HCT116 (cell line): ENCODE results near the gene C21orf91. TPM values are rescaled to one million over a fixed set of nuclear protein-coding genes. Genes with fewer than 3 reads are reported as not detected.
A peak's percentile ranks its signal among the peaks of the same experiment; 100 is the strongest.

Experiments used
- ATAC-seq: fragments of 200-7000 bp; cut with Tn5 transposase; 2 replicates; pipeline ENCODE4 v1.9.1; 2020; ENCODE audit warnings: mild to moderate bottlenecking, moderate library complexity
- BruUV-seq: library from RNA; stranded (reverse); fragments of 400-500 nt; replicated peaks from 2 replicates; lab custom pipeline; 2021; lab: Mats Ljungman, UMichigan
- CTCF ChIA-PET: fragments of 300-600 bp; sonication (Branson Sonifier 250); formaldehyde crosslinking; loops from one replicate; lab custom pipeline; 2021; ENCODE audit warnings: antibody characterized with exemption; lab: Charles Lee
- POLR2A ChIA-PET: fragments of 300-600, 350-600 bp; sonication (Branson Sonifier 250); formaldehyde crosslinking; loops from one replicate; lab custom pipeline; 2021; ENCODE audit warnings: antibody characterized with exemption; lab: Charles Lee
- RAD21 ChIA-PET, 2 experiments: fragments of 300-600 bp; sonication (Branson Sonifier 250); formaldehyde crosslinking; loops; one replicate each; lab custom pipeline; 2023; ENCODE audit warnings: low total read pairs in 2 of 2; ENCODE audit not compliant: uncharacterized antibody in 2 of 2, unreplicated experiment in 2 of 2, low non-redundant PET in 1 of 2; lab: Charles Lee
- DNase-seq: peaks from one replicate; pipeline ENCODE4 v3.0.0-alpha.2; 2010; ENCODE audit warnings: low read depth, low spot score
- H2AFZ ChIP-seq: fragments of 200-600 bp; shearing (Covaris generic), sonication (generic); 2 replicates; pipeline ENCODE4 v1.6.1; 2017; ENCODE audit warnings: low read depth, mixed run types, mixed read lengths, antibody characterized with exemption, low read length; ENCODE audit not compliant: poor library complexity, severe bottlenecking
- H3K27ac ChIP-seq: 2 replicates; pipeline ENCODE4 v1.5.1; 2012; ENCODE audit warnings: low read depth, low read length
- H3K27me3 ChIP-seq: fragments of 200-600 bp; sonication (generic); 2 replicates; pipeline ENCODE4 v1.6.1; 2016; ENCODE audit warnings: mixed run types, low read length, mixed read lengths; ENCODE audit not compliant: insufficient read depth
- H3K36me3 ChIP-seq, 2 experiments: fragments of 200-500 bp in 1 of 2; fragments of 200-600 bp in 1 of 2; sonication (Bioruptor generic) in 1 of 2; sonication (generic) in 1 of 2; 2 replicates each; pipeline versions ENCODE4 v1.5.1 to v1.6.1; 2014 to 2016; ENCODE audit warnings: low read length in 2 of 2, inconsistent platforms in 1 of 2, mixed read lengths in 1 of 2, mixed run types in 1 of 2; ENCODE audit not compliant: insufficient read depth in 2 of 2, control insufficient read depth in 1 of 2
- H3K4me1 ChIP-seq, 2 experiments: fragments of 200-600 bp in 1 of 2; sonication (generic) in 1 of 2; 2 replicates each; pipeline versions ENCODE4 v1.5.1 to v1.6.1; 2012 to 2017; ENCODE audit warnings: low read length in 2 of 2, inconsistent platforms in 1 of 2, mild to moderate bottlenecking in 1 of 2, mixed read lengths in 1 of 2, mixed run types in 1 of 2, moderate library complexity in 1 of 2; ENCODE audit not compliant: insufficient read depth in 2 of 2, control insufficient read depth in 1 of 2
- H3K4me2 ChIP-seq: fragments of 200-600 bp; sonication (generic); 2 replicates; pipeline ENCODE4 v1.6.1; 2017; ENCODE audit warnings: mixed run types, low read length, mixed read lengths
- H3K4me3 ChIP-seq, 2 experiments: fragments of 200-600 bp in 1 of 2; sonication (generic) in 1 of 2; replicated peaks in 1 of 2; 2 replicates each; pipeline ENCODE4 v1.5.1; 2011 to 2016; ENCODE audit warnings: low read length in 2 of 2, control low read depth in 1 of 2, low read depth in 1 of 2, mild to moderate bottlenecking in 1 of 2, mixed read lengths in 1 of 2, mixed run types in 1 of 2
- H3K79me2 ChIP-seq: fragments of 200-600 bp; sonication (generic); 2 replicates; pipeline ENCODE4 v1.6.1; 2017; ENCODE audit warnings: mild to moderate bottlenecking, mixed run types, low read length, moderate library complexity, mixed read lengths; ENCODE audit not compliant: insufficient read depth
- H3K9ac ChIP-seq: fragments of 200-600 bp; sonication (generic); 2 replicates; pipeline ENCODE4 v1.6.1; 2016; ENCODE audit warnings: low read length, mixed read lengths
- H3K9me2 ChIP-seq: fragments of 200-600 bp; sonication (generic), shearing (Covaris generic); 2 replicates; pipeline ENCODE4 v1.6.1; 2017; ENCODE audit warnings: mixed run types, mild to moderate bottlenecking, moderate library complexity; ENCODE audit not compliant: insufficient read depth
- H3K9me3 ChIP-seq, 2 experiments: fragments of 200-500 bp in 1 of 2; fragments of 200-600 bp in 1 of 2; sonication (Bioruptor generic) in 1 of 2; sonication (generic) in 1 of 2; 2 replicates each; pipeline ENCODE4 v1.6.1; 2014 to 2017; ENCODE audit warnings: low read length in 2 of 2, mixed read lengths in 2 of 2, inconsistent platforms in 1 of 2, low read depth in 1 of 2, mild to moderate bottlenecking in 1 of 2, mixed run types in 1 of 2, moderate library complexity in 1 of 2; ENCODE audit not compliant: control insufficient read depth in 1 of 2, insufficient read depth in 1 of 2
- H4K20me1 ChIP-seq: fragments of 200-600 bp; sonication (generic), shearing (Covaris generic); 2 replicates; pipeline ENCODE4 v1.6.1; 2017; ENCODE audit warnings: mixed run types, mild to moderate bottlenecking, moderate library complexity; ENCODE audit not compliant: insufficient read depth
- EZH2 ChIP-seq: fragments of 200-600 bp; sonication (generic); IDR thresholded peaks from 2 replicates; pipeline ENCODE4 v1.6.1; 2017; ENCODE audit warnings: antibody characterized with exemption, mixed run types
- FOSL1 ChIP-seq: IDR thresholded peaks from 2 replicates; pipeline ENCODE4 v1.6.1; 2012; ENCODE audit warnings: low read depth
- TCF7L2 ChIP-seq: IDR thresholded peaks from 2 replicates; pipeline ENCODE4 v1.7.0; 2011; ENCODE audit warnings: borderline replicate concordance, inconsistent platforms; ENCODE audit not compliant: insufficient read depth, insufficient read length; ENCODE audit errors: extremely low read depth
- ZFX ChIP-seq: fragments of 450-650 bp; IDR thresholded peaks from 2 replicates; pipeline ENCODE4 v1.6.1; 2017
- intact Hi-C: fragments of 100-400 bp; cut with micrococcal nuclease; formaldehyde crosslinking; loops from 2 replicates; pipeline ENCODE4 v1.10.0; 2022
- total RNA-seq: library from RNA; stranded (reverse); gene quantifications from one replicate; pipeline ENCODE4 v1.2.1, GENCODE V29; 2021; ENCODE audit not compliant: unreplicated experiment
- TF ChIP-seq, protein P1 (sequence below): IDR thresholded peaks from 2 replicates; pipeline ENCODE4 v1.6.1; 2012; ENCODE audit warnings: low read depth

C21orf91 gene
- total RNA-seq, 1 experiment from 2014 or later, result 17.7 TPM

GRCh38 chr21:17848228-17848627 is 29.1 kb upstream of the C21orf91 start:
- TF ChIP-seq FOSL1 (no peak), EZH2 (no peak), TCF7L2 (no peak)
- TF ChIP-seq, all 23 proteins: peak for 0
- intact Hi-C loops, result no loop called here
- Histone ChIP-seq H4K20me1 (no peaks in the 10 kb centered on the region), H3K4me1 (peaks cover 9 to 19% of the 10 kb centered on the region in 2 experiments; a peak in 3 of 4 replicates), H3K79me2 (no peaks in the 10 kb centered on the region), H3K4me3 (no peak overlapping the region), H2AFZ (peak overlapping the region; percentile 57), H3K27me3 (no peaks in the 10 kb centered on the region), H3K9ac (no peak overlapping the region), H3K9me3 (no peaks in the 10 kb centered on the region), H3K9me2 (no peaks in the 10 kb centered on the region; the same call in 1 of the 2 replicates), H3K4me2 (peak overlapping the region; percentile 48; the same call in 1 of the 2 replicates), H3K27ac (no peak overlapping the region), H3K36me3 (no peaks in the 10 kb centered on the region)
- RAD21 ChIA-PET, result no interaction called here
- BruUV-seq, result no TSS peak
- CTCF ChIA-PET, result no interaction called here
- ATAC-seq (peak; percentile 71), DNase-seq (no peak)
- POLR2A ChIA-PET, result interaction anchor here (1.5 kb wide), 1 partner anchor 12 kb away, joined by 3 read pairs; no protein-coding TSS in a partner anchor

DNA sequence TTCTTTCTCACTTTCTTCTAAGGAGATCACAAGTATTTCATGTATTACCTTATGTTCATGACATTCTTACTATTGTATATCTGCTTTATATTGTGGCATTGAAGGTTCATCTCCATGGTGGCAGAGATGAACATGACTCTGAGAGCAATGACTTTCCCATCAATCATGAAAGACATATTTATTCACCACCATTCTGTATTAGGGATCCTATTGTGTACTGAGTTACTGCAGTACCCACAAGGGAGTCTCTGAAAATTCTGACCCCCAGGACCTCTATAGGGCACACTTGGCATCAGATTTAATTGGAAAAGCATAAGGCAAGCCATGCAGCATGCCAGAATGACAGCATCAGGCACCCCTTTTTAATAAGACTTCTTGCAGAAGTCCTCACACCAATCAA is 21.9 kb upstream of the C21orf91 start:
- no peak for ATAC-seq
- CTCF ChIA-PET, result no interaction called here
- intact Hi-C loops, result no loop called here
- no peak overlapping the region for H3K4me2 ChIP-seq
- no peak for TF ChIP-seq ZFX
- TF ChIP-seq, protein P1, sequence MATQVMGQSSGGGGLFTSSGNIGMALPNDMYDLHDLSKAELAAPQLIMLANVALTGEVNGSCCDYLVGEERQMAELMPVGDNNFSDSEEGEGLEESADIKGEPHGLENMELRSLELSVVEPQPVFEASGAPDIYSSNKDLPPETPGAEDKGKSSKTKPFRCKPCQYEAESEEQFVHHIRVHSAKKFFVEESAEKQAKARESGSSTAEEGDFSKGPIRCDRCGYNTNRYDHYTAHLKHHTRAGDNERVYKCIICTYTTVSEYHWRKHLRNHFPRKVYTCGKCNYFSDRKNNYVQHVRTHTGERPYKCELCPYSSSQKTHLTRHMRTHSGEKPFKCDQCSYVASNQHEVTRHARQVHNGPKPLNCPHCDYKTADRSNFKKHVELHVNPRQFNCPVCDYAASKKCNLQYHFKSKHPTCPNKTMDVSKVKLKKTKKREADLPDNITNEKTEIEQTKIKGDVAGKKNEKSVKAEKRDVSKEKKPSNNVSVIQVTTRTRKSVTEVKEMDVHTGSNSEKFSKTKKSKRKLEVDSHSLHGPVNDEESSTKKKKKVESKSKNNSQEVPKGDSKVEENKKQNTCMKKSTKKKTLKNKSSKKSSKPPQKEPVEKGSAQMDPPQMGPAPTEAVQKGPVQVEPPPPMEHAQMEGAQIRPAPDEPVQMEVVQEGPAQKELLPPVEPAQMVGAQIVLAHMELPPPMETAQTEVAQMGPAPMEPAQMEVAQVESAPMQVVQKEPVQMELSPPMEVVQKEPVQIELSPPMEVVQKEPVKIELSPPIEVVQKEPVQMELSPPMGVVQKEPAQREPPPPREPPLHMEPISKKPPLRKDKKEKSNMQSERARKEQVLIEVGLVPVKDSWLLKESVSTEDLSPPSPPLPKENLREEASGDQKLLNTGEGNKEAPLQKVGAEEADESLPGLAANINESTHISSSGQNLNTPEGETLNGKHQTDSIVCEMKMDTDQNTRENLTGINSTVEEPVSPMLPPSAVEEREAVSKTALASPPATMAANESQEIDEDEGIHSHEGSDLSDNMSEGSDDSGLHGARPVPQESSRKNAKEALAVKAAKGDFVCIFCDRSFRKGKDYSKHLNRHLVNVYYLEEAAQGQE, result no peak
- TF ChIP-seq, all 23 proteins: peak for 0
- no peaks in the 10 kb centered on the region for H3K79me2 ChIP-seq
- no peaks in the 10 kb centered on the region for H3K36me3 ChIP-seq
- no peak overlapping the region for H3K9ac ChIP-seq
- no peaks in the 10 kb centered on the region for H4K20me1 ChIP-seq
- no peaks in the 10 kb centered on the region for H3K27me3 ChIP-seq
- no peaks in the 10 kb centered on the region for H3K4me1 ChIP-seq
- no peaks in the 10 kb centered on the region for H3K9me3 ChIP-seq
- no peak overlapping the region for H3K27ac ChIP-seq
- ChIA-PET RAD21 (no interaction called here), POLR2A (no interaction called here)
- no peak overlapping the region for H3K4me3 ChIP-seq
- H2AFZ ChIP-seq, result no peak overlapping the region
- BruUV-seq, result no TSS peak
- no peaks in the 10 kb centered on the region; the same call in 1 of the 2 replicates for H3K9me2 ChIP-seq
- no peak for DNase-seq
